A549 (cell line): Measurements from ENCODE around the gene ADARB2. TPM values are rescaled to one million over a fixed set of nuclear protein-coding genes. Genes with fewer than 3 reads are reported as not detected.

Experiments
- ATAC-seq, 2 experiments: fragments of 200-7000 bp in 1 of 2; fragments of >200 bp in 1 of 2; cut with Nextera tagmentation in 1 of 2; cut with Tn5 transposase in 1 of 2; 3 replicates each; pipeline versions ENCODE4 v1.8.0 to v1.9.1; 2018 to 2020; ENCODE audit warnings: mild to moderate bottlenecking in 1 of 2, moderate library complexity in 1 of 2
- CTCF ChIA-PET: fragments of 300-600 bp; sonication (Branson Sonifier 250); formaldehyde crosslinking; extraction: SDS; loops from one replicate; lab custom pipeline; 2021; ENCODE audit warnings: antibody characterized with exemption, inconsistent platforms; lab: Yijun Ruan, JAX
- POLR2A ChIA-PET: fragments of 350-600 bp; formaldehyde crosslinking; extraction: SDS; loops from one replicate; lab custom pipeline; 2021; ENCODE audit warnings: antibody characterized with exemption, inconsistent platforms; lab: Yijun Ruan, JAX
- DNase-seq, 2 experiments: peaks; one replicate each; pipeline versions ENCODE4 v3.0.0 to v3.0.0-alpha.2; 2011 to 2016; ENCODE audit warnings: low read depth in 1 of 2, low spot score in 1 of 2
- FAIRE-seq: peaks from 2 replicates; lab custom pipeline; 2011; peaks lifted over from hg19 to GRCh38; lab: Jason Lieb, UNC
- H3K27ac ChIP-seq, 2 experiments: fragments of >200 bp; sonication (Bioruptor Twin); formaldehyde crosslinking; 3 replicates each; pipeline ENCODE4 v1.5.1; 2016 to 2017
- H3K4me1 ChIP-seq: fragments of >200 bp; sonication (Bioruptor Twin); formaldehyde crosslinking; 3 replicates; pipeline ENCODE4 v1.6.1; 2016
- H3K4me2 ChIP-seq: fragments of >200 bp; sonication (Bioruptor Twin); formaldehyde crosslinking; 3 replicates; pipeline ENCODE4 v1.6.1; 2016
- H3K4me3 ChIP-seq: fragments of >200 bp; sonication (Bioruptor Twin); formaldehyde crosslinking; 3 replicates; pipeline ENCODE4 v1.5.1; 2016
- H3K9me3 ChIP-seq: fragments of >200 bp; sonication (Bioruptor Twin); formaldehyde crosslinking; 3 replicates; pipeline ENCODE4 v1.6.1; 2016
- BHLHE40 ChIP-seq: IDR thresholded peaks from 2 replicates; pipeline ENCODE4 v1.6.1; 2012; ENCODE audit warnings: low read depth, low read length, inconsistent platforms
- CBX8 ChIP-seq: fragments of 200-600 bp; sonication (generic); IDR thresholded peaks from 2 replicates; pipeline ENCODE4 v1.6.1; 2016
- EHF ChIP-seq: fragments of 250-450 bp; sonication (Bioruptor Pico); IDR thresholded peaks from 2 replicates; pipeline ENCODE4 v1.5.0; 2020; ENCODE audit warnings: mild to moderate bottlenecking
- EP300 ChIP-seq, 2 experiments: fragments of >200 bp; sonication (Bioruptor Twin); formaldehyde crosslinking; IDR thresholded peaks; 2 replicates in 1 of 2; 3 replicates in 1 of 2; pipeline ENCODE4 v1.6.1; 2016 to 2017
- FOSL2 ChIP-seq, 2 experiments: fragments of 450-650 bp in 1 of 2; fragments of >200 bp in 1 of 2; sonication (Bioruptor Twin) in 1 of 2; formaldehyde crosslinking; IDR thresholded peaks; 2 replicates each; pipeline versions ENCODE4 v1.5.0 to v1.6.1; 2016 to 2020; ENCODE audit warnings: mild to moderate bottlenecking in 1 of 2, moderate library complexity in 1 of 2
- FOXS1 ChIP-seq: fragments of 250-450 bp; sonication (Bioruptor Pico); IDR thresholded peaks from 2 replicates; pipeline ENCODE4 v1.5.0; 2020; ENCODE audit warnings: mild to moderate bottlenecking, moderate library complexity
- GATA3 ChIP-seq: IDR thresholded peaks from 2 replicates; pipeline ENCODE4 v1.6.1; 2012; ENCODE audit warnings: borderline replicate concordance
- HDAC2 ChIP-seq: fragments of 200-600 bp; sonication (generic); IDR thresholded peaks from 2 replicates; pipeline ENCODE4 v1.6.1; 2016
- HEYL ChIP-seq: fragments of 250-450 bp; sonication (Bioruptor Pico); IDR thresholded peaks from 2 replicates; pipeline ENCODE4 v1.8.0; 2021; ENCODE audit warnings: mild to moderate bottlenecking, moderate library complexity
- HOXB13 ChIP-seq: fragments of 250-450 bp; sonication (Bioruptor Pico); IDR thresholded peaks from 2 replicates; pipeline ENCODE4 v1.5.0; 2020; ENCODE audit warnings: low read depth, mild to moderate bottlenecking, moderate library complexity
- HOXB5 ChIP-seq: fragments of 250-450 bp; sonication (Bioruptor Pico); IDR thresholded peaks from 2 replicates; pipeline ENCODE4 v1.5.0; 2020; ENCODE audit warnings: mild to moderate bottlenecking, moderate library complexity
- JUN ChIP-seq, 2 experiments: fragments of >200 bp; sonication (Bioruptor Twin); formaldehyde crosslinking; IDR thresholded peaks; 2 replicates in 1 of 2; 3 replicates in 1 of 2; pipeline ENCODE4 v1.6.1; 2016 to 2017
- JUNB ChIP-seq: fragments of >200 bp; sonication (Bioruptor Twin); formaldehyde crosslinking; IDR thresholded peaks from 2 replicates; pipeline ENCODE4 v1.6.1; 2016
- KDM1A ChIP-seq: fragments of 200-600 bp; sonication (generic); IDR thresholded peaks from 2 replicates; pipeline ENCODE4 v1.6.1; 2016; ENCODE audit warnings: low read depth, mild to moderate bottlenecking
- MAFK ChIP-seq: fragments of 450-650 bp; IDR thresholded peaks from 2 replicates; pipeline ENCODE4 v1.6.1; 2014; ENCODE audit not compliant: partially characterized antibody
- MYC ChIP-seq: IDR thresholded peaks from 2 replicates; pipeline ENCODE4 v1.6.1; 2012; ENCODE audit warnings: mild to moderate bottlenecking, inconsistent platforms, low read length, improper control_type of control experiment, borderline replicate concordance
- NR3C1 ChIP-seq: fragments of >200 bp; sonication (Bioruptor Twin); formaldehyde crosslinking; IDR thresholded peaks from 3 replicates; pipeline ENCODE4 v1.6.1; 2017
- POLR2A ChIP-seq: IDR thresholded peaks from 2 replicates; pipeline ENCODE4 v1.6.1; 2012; ENCODE audit warnings: mild to moderate bottlenecking, low read length
- RCOR1 ChIP-seq: fragments of 150-350 bp; IDR thresholded peaks from 2 replicates; pipeline ENCODE4 v1.6.1; 2014; ENCODE audit warnings: antibody characterized with exemption, low read length, low read depth
- RNF2 ChIP-seq: fragments of 200-600 bp; sonication (generic); IDR thresholded peaks from 2 replicates; pipeline ENCODE4 v1.6.1; 2016; ENCODE audit warnings: low read depth, mild to moderate bottlenecking, antibody characterized with exemption, moderate library complexity, borderline replicate concordance
- SREBF2 ChIP-seq: fragments of 450-650 bp; IDR thresholded peaks from 2 replicates; pipeline ENCODE4 v1.6.1; 2014; ENCODE audit warnings: mild to moderate bottlenecking, moderate library complexity
- TFCP2L1 ChIP-seq: fragments of 250-450 bp; sonication (Bioruptor Pico); IDR thresholded peaks from 2 replicates; pipeline ENCODE4 v1.5.0; 2021; ENCODE audit warnings: mild to moderate bottlenecking
- TP53 ChIP-seq: fragments of 250-450 bp; sonication (Bioruptor Pico); IDR thresholded peaks from 2 replicates; pipeline ENCODE4 v1.5.0; 2021; ENCODE audit warnings: mild to moderate bottlenecking, moderate library complexity
- whole genome bisulfite sequencing: methylation state at CpG from one replicate; pipeline ENCODE4 v1.1.6; 2017; ENCODE audit errors: missing lambda C conversion rate; 5-methylcytosine and 5-hydroxymethylcytosine counted together
- polyA plus RNA-seq, 4 experiments: library from polyadenylated mRNA; depleted of rRNA in 3 of 4; stranded (reverse); fragments of >200 nt; fragmentation: RNase III in 1 of 4; extraction: RNeasy Plus Mini Kit Qiagen cat#74134 plus additional on column Dnase treatment in 1 of 4; gene quantifications; 2 replicates in 3 of 4; 3 replicates in 1 of 4; pipeline ENCODE4 v1.2.3, GENCODE V29; 2011 to 2017
- TF ChIP-seq, protein P1 (sequence below): IDR thresholded peaks from 2 replicates; pipeline ENCODE4 v1.6.1; 2012
- TF ChIP-seq, protein P2 (sequence below): IDR thresholded peaks from 2 replicates; pipeline ENCODE4 v1.6.1; 2012; ENCODE audit warnings: low read depth, borderline replicate concordance
- TF ChIP-seq, protein P3 (sequence below): fragments of 150-350 bp; IDR thresholded peaks from 2 replicates; pipeline ENCODE4 v1.6.1; 2014; ENCODE audit warnings: low read depth, mild to moderate bottlenecking, low read length
- TF ChIP-seq, protein P4 (sequence below): fragments of >200 bp; sonication (Bioruptor Twin); formaldehyde crosslinking; IDR thresholded peaks from 3 replicates; pipeline ENCODE4 v1.5.1; 2016
- TF ChIP-seq, protein P5 (sequence below): fragments of 450-650 bp; IDR thresholded peaks from 2 replicates; pipeline ENCODE4 v1.6.1; 2014; ENCODE audit warnings: antibody characterized with exemption

Gene ADARB2
- polyA plus RNA-seq, 2 of the 4 experiments (the other 2 are of a cell fraction), result not detected

DNA sequence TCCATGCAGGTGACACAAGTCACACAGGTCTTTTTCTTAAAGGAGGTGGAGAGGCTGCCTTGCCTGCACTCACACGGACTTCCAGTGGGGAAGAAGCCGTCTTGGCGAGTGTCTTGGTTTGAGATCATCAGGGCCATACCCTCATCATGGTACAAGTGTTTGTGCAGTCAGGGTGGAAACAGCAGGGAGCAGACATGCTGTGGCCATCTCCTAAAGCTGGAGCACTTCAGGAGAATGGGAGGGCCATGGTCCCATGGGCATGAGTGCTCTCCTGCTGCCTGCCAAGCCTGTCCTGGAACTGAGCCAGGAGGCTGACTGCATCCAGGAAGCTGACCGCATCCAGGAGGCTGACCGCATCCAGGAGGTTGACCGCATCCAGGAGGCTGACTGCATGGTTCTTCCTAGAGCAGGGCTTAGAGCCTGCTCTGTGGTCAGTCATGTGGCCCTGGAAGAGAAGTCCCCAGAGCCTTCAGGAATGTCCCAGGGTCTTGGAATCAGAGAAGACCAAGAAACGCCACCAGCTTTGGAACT, 98.4 kb downstream of the ADARB2 start:
- CTCF ChIA-PET, result no interaction called here
- POLR2A ChIA-PET, result no interaction called here
- TF ChIP-seq EP300 (IDR thresholded peaks at IDR 0.05) (no peak), MYC (no peak), HOXB5 (CRISPR knock-in tag) (no peak), HEYL (CRISPR knock-in tag) (no peak), MAFK (no peak)
- TF ChIP-seq, protein P1, sequence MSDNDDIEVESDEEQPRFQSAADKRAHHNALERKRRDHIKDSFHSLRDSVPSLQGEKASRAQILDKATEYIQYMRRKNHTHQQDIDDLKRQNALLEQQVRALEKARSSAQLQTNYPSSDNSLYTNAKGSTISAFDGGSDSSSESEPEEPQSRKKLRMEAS, result no peak
- Histone ChIP-seq H3K9me3 (no peaks in the 10 kb centered on the region), H3K4me1 (no peaks in the 10 kb centered on the region), H3K4me3 (no peak overlapping the region), H3K4me2 (no peak overlapping the region), H3K27ac (no peak overlapping the region)
- ATAC-seq (no peak), DNase-seq (no peak), FAIRE-seq (no peak)
- WGBS, result 52% methylated on average over 6 of the region's 7 CpGs

DNA sequence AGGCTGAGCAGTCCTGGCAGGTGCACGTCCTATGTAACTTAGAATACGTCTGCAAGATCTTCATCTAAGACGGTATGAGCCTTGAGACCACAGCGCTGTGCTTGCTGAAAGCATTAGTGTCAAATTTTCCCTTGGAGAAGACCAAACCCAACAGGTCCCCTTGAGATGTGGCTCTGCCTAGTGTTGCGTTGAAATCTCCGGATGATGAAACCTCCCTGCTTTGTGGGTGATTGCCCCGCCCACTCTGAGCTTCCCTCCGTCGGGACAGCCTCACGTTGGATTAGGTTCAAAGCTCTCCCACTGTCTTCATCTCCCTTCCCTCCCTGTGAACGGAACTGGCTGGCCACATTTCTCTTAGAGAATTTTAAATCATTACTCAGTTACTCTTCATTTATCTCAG, 102.0 kb downstream of the ADARB2 start:
- Histone ChIP-seq H3K9me3 (no peaks in the 10 kb centered on the region), H3K4me3 (no peak overlapping the region), H3K27ac (no peak overlapping the region), H3K4me1 (no peaks in the 10 kb centered on the region), H3K4me2 (no peak overlapping the region)
- TF ChIP-seq SREBF2, result no peak
- TF ChIP-seq HOXB5 (CRISPR knock-in tag), result no peak
- TF ChIP-seq, protein P2, sequence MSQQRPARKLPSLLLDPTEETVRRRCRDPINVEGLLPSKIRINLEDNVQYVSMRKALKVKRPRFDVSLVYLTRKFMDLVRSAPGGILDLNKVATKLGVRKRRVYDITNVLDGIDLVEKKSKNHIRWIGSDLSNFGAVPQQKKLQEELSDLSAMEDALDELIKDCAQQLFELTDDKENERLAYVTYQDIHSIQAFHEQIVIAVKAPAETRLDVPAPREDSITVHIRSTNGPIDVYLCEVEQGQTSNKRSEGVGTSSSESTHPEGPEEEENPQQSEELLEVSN, result no peak
- TF ChIP-seq BHLHE40, result no peak
- no peak for TF ChIP-seq JUNB
- TF ChIP-seq HOXB13 (CRISPR knock-in tag), result no peak
- TF ChIP-seq RCOR1, result no peak
- no peak for TF ChIP-seq RNF2
- TF ChIP-seq TFCP2L1 (CRISPR knock-in tag), result no peak
- TF ChIP-seq POLR2A, result no peak
- no peak for TF ChIP-seq TP53 (CRISPR knock-in tag)
- TF ChIP-seq EP300 (IDR thresholded peaks at IDR 0.05), result no peak
- ATAC-seq, result no peak
- ChIA-PET CTCF (interaction anchor here (0.8 to 1.6 kb wide), 2 partner anchors 9 to 69 kb away, joined by 3 to 4 read pairs; no protein-coding TSS in a partner anchor), POLR2A (no interaction called here)
- WGBS, result 16% methylated on average over 11 of the region's 11 CpGs
- no peak for DNase-seq
- no peak for FAIRE-seq

DNA sequence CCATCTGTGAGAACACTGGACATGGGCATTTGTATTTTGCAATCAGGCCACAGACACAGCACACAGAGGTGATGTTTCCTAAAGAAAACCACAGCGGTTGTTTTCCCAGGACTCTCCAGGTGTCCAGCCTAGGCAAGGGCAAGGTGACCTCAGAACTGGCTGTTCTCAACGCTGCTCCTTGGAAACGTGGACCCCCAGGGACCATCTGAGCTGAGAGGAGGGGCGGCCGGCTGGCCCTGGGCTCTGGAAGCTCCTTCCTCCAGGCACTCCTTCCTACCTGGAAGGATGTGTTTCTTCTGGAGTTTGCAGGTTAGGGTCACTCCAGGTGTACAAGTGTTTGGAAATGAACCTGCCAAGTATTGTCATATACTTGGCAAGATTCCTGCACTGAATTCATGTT, 103.1 kb downstream of the ADARB2 start:
- ATAC-seq, result no peak
- WGBS, result 40% methylated on average over 5 of the region's 5 CpGs
- CTCF ChIA-PET, result interaction anchor here (1.1 to 1.6 kb wide), 2 partner anchors 10 to 52 kb away, joined by 3 to 4 read pairs; no protein-coding TSS in a partner anchor

DNA sequence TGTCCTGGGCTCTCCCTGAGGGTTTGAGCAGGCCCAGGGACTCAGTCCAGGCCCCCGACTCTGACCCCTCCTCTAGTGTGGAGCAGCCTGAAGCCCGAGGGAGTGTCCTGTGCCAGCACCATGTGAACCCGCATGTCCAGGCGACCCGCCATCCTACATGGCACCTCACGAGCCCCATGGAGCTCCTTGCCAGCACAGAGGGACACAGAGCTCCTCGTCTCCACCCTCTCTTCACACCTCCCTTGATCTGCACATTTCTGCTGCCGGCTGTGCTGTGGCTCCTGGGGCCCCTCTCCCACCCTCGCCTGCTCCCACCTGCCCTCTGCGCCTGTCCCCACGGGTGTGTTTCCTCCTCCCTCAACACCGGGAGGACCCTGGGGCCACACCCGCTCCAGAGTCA, 103.5 kb downstream of the ADARB2 start:
- CTCF ChIA-PET, result interaction anchor here (0.6 to 1.1 kb wide), 2 partner anchors 51 to 599 kb away, joined by 3 to 4 read pairs; no protein-coding TSS in a partner anchor
- Histone ChIP-seq H3K27ac (no peak overlapping the region), H3K9me3 (no peaks in the 10 kb centered on the region), H3K4me3 (no peak overlapping the region), H3K4me1 (no peaks in the 10 kb centered on the region), H3K4me2 (no peak overlapping the region)
- DNase-seq (no peak), ATAC-seq (no peak), FAIRE-seq (no peak)
- POLR2A ChIA-PET, result no interaction called here
- 35% methylated on average over 11 of the region's 13 CpGs for WGBS
- TF ChIP-seq, protein P3, sequence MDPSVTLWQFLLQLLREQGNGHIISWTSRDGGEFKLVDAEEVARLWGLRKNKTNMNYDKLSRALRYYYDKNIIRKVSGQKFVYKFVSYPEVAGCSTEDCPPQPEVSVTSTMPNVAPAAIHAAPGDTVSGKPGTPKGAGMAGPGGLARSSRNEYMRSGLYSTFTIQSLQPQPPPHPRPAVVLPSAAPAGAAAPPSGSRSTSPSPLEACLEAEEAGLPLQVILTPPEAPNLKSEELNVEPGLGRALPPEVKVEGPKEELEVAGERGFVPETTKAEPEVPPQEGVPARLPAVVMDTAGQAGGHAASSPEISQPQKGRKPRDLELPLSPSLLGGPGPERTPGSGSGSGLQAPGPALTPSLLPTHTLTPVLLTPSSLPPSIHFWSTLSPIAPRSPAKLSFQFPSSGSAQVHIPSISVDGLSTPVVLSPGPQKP, result no peak
- no peak for TF ChIP-seq POLR2A
- TF ChIP-seq HDAC2, result no peak
- no peak for TF ChIP-seq RNF2
- no peak for TF ChIP-seq BHLHE40
- TF ChIP-seq HEYL (CRISPR knock-in tag), result no peak
- TF ChIP-seq, protein P2, result no peak
- TF ChIP-seq SREBF2, result no peak
- no peak for TF ChIP-seq EHF
- no peak for TF ChIP-seq JUN (IDR thresholded peaks at IDR 0.05)
- no peak for TF ChIP-seq TP53 (CRISPR knock-in tag)
- TF ChIP-seq NR3C1, result no peak
- no peak for TF ChIP-seq FOXS1
- TF ChIP-seq, protein P4, sequence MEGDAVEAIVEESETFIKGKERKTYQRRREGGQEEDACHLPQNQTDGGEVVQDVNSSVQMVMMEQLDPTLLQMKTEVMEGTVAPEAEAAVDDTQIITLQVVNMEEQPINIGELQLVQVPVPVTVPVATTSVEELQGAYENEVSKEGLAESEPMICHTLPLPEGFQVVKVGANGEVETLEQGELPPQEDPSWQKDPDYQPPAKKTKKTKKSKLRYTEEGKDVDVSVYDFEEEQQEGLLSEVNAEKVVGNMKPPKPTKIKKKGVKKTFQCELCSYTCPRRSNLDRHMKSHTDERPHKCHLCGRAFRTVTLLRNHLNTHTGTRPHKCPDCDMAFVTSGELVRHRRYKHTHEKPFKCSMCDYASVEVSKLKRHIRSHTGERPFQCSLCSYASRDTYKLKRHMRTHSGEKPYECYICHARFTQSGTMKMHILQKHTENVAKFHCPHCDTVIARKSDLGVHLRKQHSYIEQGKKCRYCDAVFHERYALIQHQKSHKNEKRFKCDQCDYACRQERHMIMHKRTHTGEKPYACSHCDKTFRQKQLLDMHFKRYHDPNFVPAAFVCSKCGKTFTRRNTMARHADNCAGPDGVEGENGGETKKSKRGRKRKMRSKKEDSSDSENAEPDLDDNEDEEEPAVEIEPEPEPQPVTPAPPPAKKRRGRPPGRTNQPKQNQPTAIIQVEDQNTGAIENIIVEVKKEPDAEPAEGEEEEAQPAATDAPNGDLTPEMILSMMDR, result no peak
- TF ChIP-seq TFCP2L1 (CRISPR knock-in tag), result no peak
- no peak for TF ChIP-seq HOXB5 (CRISPR knock-in tag)
- TF ChIP-seq, protein P5, sequence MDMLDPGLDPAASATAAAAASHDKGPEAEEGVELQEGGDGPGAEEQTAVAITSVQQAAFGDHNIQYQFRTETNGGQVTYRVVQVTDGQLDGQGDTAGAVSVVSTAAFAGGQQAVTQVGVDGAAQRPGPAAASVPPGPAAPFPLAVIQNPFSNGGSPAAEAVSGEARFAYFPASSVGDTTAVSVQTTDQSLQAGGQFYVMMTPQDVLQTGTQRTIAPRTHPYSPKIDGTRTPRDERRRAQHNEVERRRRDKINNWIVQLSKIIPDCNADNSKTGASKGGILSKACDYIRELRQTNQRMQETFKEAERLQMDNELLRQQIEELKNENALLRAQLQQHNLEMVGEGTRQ, result no peak

More for the DNA sequence above, 103.1 kb downstream of the ADARB2 start:
- POLR2A ChIA-PET, result no interaction called here
- no peaks in the 10 kb centered on the region for H3K9me3 ChIP-seq
- TF ChIP-seq KDM1A, result no peak
- TF ChIP-seq CBX8, result no peak
- TF ChIP-seq GATA3, result no peak
- no peak for TF ChIP-seq FOSL2 (IDR thresholded peaks at IDR 0.05)
- no peak for TF ChIP-seq FOSL2 (CRISPR knock-in tag; IDR thresholded peaks at IDR 0.05)
- TF ChIP-seq HOXB13 (CRISPR knock-in tag), result no peak
- no peak for TF ChIP-seq HOXB5 (CRISPR knock-in tag)
- TF ChIP-seq FOXS1, result no peak
- TF ChIP-seq, all 56 proteins: peak for 0
- FAIRE-seq (no peak), DNase-seq (no peak)
- Histone ChIP-seq H3K4me2 (no peak overlapping the region), H3K4me3 (no peak overlapping the region), H3K4me1 (no peaks in the 10 kb centered on the region), H3K27ac (no peak overlapping the region)
